Measurements from ENCODE around the gene SMIM1. TPM values are rescaled to one million over a fixed set of nuclear protein-coding genes. Genes with fewer than 3 reads are reported as not detected.

Gene SMIM1
- total and polyA plus RNA-seq, 2 of the 4 experiments (the other 2 are of a cell fraction): 0.90 to 3.4 TPM

DNA sequence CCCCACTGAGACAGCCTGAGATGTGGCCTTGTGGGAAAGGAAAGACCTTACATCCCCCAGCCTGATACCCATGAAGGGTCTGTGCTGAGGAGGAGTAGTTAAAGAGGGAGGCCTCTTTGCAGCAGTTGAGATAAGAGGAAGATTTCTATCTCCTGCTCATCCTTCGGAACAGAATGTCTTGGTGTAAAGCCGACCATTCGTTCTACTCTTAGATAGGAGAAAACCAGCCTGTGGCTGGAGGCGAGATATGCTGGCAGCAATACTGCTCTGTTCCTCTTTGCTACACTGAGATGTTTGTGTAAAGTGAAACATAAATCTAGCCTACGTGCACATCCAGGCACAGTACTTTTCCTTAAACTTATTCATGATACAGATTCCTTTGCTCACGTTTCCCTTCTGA is 21.8 kb upstream of the SMIM1 start:
- Histone ChIP-seq H2BK5ac (ENCODE audit: low read depth, low read length, poor library complexity, severe bottlenecking) (no peak overlapping the region), H3K4me1 (ENCODE audit: control insufficient read depth, insufficient read depth, low read length) (peaks cover 8% of the 10 kb centered on the region; the same call in 1 of the 2 replicates), H2AK9ac (replicated peaks; ENCODE audit: low read depth, low read length, poor library complexity) (no peak overlapping the region), H3K27me3 (ENCODE audit: control insufficient read depth, insufficient read depth, low read length) (peaks cover 28% of the 10 kb centered on the region), H4K91ac (ENCODE audit: insufficient read depth, low read depth, low read length) (no peak overlapping the region), H3K18ac (ENCODE audit: low read depth, low read length) (no peak overlapping the region), H3K9me3 (ENCODE audit: control insufficient read depth, insufficient read depth, low read length) (no peaks in the 10 kb centered on the region), H2BK120ac (ENCODE audit: low read depth, low read length) (no peak overlapping the region), H2BK15ac (ENCODE audit: low read depth, low read length) (no peak overlapping the region), H3K36me3 (ENCODE audit: control insufficient read depth, insufficient read depth, low read length) (no peaks in the 10 kb centered on the region), H3K23ac (ENCODE audit: low read depth, low read length) (no peak overlapping the region), H4K8ac (ENCODE audit: low read depth in 2 of 2, low read length in 2 of 2) (no peak overlapping the region), H3K4me2 (ENCODE audit: low read depth, low read length) (no peak overlapping the region), H3K4me3 (ENCODE audit: insufficient read depth, low read depth, low read length) (no peak overlapping the region), H2AFZ (replicated peaks; ENCODE audit: low read length, poor library complexity) (no peak overlapping the region), H3K79me1 (ENCODE audit: low read depth in 1 of 2, low read length in 2 of 2) (peaks cover 12 to 14% of the 10 kb centered on the region in 2 experiments), H3K27ac (ENCODE audit: insufficient read depth, low read length) (no peak overlapping the region), H4K20me1 (ENCODE audit: insufficient read depth, low read length) (no peaks in the 10 kb centered on the region; the same call in 1 of the 2 replicates), H3K14ac (replicated peaks; ENCODE audit: low read depth, low read length) (no peak overlapping the region), H3K9ac (ENCODE audit: low read depth, low read length) (no peak overlapping the region), H4K5ac (ENCODE audit: low read depth, low read length) (no peak overlapping the region), H2AK5ac (ENCODE audit: low read depth, low read length) (no peak overlapping the region), H3K4ac (ENCODE audit: low read depth, low read length) (no peak overlapping the region), H3K56ac (ENCODE audit: extremely low read depth, insufficient read depth, low read length) (no peak overlapping the region), H3K9me1 (ENCODE audit: insufficient read depth, low read length) (peaks cover 6% of the 10 kb centered on the region; the same call in 1 of the 2 replicates), H2BK20ac (ENCODE audit: low read depth, low read length) (no peak overlapping the region)
- intact Hi-C loops (cut with micrococcal nuclease) (no loop called here), in situ Hi-C loops (cut with MboI; ENCODE audit: low sequenced_read_pairs) (no loop called here), dilution Hi-C loops (cut with HindIII; ENCODE audit: low sequenced_read_pairs, unreplicated experiment) (no loop called here)
- CTCF ChIA-PET: no interaction called here
- no TSS peak for BruUV-seq (replicated peaks)
- 0% methylated on average over 1 of the region's 6 CpGs; no CpG with 5 or more reads in 1 of the 2 experiments for WGBS, 2 experiments (ENCODE audit: extremely low coverage in 2 of 2, insufficient read length in 1 of 2)
- no peak for ATAC-seq (ENCODE audit: low read depth)
- POLR2A ChIA-PET (ENCODE audit: unreplicated experiment): no interaction called here
- no peak for DNase-seq
- no peak for TF ChIP-seq BHLHE40 (IDR thresholded peaks at IDR 0.05; ENCODE audit: low read depth, low read length)
